GM21825 (cell line): ENCODE results near the gene TMEM151A.

Experiments
- ATAC-seq: cut with Tn5 transposase; IDR thresholded peaks from one replicate; pipeline ENCODE4 v1.9.1; 2021; ENCODE audit warnings: mild to moderate bottlenecking, moderate library complexity; ENCODE audit not compliant: unreplicated experiment

TMEM151A gene

GRCh38 chr11:66282468-66283455, 8.9 kb upstream of the TMEM151A start:
- ATAC-seq, result peak; percentile 54

DNA sequence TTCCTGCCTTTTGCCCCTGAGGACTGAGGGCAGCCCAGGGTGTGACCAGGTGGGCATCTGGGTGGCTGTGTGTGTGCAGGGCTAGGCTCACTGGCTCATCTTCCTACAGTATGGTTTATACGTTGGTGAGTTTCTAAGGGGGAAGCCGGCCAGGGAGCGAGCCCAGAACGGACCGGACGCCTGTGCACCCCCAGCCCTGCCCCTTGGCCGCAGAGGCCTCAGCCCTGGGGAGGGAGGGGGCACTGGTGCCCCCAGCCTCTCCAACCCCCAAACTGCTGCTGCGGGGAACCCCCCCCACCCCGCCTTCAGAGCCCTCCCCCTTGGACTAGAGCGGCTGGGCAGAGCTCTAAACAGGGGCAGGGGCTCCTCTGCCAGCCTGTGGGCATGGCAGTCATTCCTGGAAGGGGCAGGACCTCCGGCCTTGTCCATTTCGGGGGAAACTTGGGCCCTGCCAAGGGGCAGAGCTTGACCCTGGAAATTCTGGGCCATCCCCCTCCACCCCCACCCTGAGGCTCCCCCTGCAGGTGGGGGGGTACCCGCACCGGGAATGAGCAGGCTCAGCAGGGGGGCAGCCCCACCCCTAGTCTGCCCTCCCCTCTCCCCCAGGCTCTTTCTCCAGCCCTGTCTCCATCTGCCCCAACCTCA, 8.1 kb upstream of the TMEM151A start:
- ATAC-seq, result no peak

- no peak for ATAC-seq
Observed at GRCh38 chr11:66284526-66285078, 7.1 kb upstream of the TMEM151A start.

DNA sequence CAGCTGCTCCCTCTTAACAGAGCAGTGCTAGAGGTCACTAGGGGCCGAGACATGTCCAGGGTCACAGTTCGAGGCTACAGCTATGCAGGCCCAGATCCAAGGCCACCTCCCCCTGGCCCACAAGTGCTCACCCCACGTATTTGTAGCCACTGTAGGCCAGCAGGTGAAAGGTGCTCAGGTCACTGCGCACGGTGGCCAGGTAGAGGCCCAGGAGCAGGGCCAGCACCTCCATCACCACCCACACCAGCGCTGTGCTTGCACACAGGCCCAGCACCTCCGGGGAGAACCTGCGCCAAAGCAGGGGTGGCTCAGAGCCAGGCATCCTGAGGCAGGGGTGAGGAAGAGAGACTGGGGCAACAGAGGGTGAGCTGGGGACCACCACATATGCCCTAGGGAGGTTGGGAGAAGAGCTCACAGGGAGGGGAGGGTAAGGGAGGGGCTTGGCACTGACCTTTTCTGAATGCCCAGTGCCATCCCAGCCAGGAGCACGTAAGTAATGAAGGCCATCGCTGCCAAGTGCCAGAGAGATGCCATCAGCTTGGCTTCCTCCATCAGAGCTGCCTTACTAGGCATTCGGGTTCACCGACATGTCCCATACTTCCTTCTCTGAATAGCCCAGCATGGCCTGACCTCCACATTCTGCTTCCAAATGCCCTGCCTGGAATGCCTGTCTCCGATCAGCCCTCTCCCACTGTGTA, 6.3 kb upstream of the TMEM151A start:
- no peak for ATAC-seq

- ATAC-seq, result no peak
Observed at GRCh38 chr11:66286699-66287098, 5.0 kb upstream of the TMEM151A start.

DNA sequence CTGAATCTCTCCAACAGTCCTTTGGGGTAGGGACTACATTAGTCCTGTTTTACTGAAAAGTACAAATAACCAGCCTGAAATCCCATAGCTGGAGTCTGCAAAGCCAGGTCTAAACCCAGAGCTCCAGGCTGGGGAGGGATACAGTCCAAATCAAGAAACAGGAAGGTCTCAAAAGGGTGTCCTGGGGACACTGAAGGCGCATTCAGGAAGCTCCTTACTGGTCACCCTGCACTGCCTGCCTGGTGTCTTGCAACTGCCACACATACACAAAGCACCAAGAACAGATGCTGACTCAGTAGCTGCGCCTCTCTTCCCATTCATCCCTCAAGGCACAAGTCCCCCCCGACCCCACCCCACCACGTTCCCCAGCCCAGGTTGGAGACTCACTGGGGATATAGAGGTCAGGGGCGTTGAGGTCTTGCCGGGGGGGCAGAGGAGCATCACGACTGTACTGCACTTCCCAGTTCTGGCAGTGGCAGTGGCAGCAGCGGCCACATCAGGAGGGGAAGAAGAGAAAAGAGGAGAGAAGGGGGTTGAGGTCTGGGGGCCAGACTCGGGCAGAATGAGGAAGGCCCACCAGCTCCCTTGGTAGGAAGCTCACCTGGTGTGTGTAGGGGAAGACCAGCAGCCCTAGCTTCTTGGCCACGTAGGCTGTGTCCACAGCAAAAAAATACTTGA, 4.3 kb upstream of the TMEM151A start:
- no peak for ATAC-seq

DNA sequence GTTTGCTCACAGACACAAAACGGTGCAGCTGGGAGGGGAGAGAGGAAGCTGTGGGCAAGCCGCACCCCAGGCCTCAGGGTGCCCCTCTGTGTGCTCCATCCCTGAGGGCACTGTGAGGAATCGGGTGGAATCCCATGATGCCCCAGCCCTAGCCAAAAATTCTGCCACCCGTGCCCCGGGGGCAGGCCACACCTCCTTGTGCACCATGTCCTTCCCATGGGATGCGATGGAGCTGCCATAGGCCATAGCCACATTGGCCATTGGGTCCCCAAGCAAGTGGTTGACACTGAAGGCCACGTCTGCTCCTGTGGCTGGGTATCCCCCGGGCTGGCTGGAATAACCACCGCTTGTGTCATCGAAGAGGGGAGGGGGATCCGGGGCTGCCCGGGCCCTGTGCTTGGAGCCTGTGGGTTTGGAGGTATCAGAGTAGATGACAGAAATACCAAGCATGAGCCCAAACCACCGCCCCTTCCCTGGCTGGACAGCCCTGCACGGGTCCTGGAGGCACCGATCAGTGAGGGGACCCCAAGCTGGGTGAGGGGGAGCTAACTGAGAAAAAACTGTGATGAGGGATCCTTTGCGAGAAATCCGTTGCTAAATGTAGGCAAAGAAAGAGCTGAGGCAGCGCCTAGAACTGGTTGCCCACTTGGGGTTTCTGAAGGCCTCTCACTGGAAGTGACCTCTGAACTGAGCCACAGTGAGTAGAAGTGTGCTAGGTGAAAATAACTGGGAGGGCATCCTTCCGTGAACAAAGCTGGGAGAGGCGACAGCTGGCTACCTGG, 3.6 kb upstream of the TMEM151A start:
- ATAC-seq, result no peak

DNA sequence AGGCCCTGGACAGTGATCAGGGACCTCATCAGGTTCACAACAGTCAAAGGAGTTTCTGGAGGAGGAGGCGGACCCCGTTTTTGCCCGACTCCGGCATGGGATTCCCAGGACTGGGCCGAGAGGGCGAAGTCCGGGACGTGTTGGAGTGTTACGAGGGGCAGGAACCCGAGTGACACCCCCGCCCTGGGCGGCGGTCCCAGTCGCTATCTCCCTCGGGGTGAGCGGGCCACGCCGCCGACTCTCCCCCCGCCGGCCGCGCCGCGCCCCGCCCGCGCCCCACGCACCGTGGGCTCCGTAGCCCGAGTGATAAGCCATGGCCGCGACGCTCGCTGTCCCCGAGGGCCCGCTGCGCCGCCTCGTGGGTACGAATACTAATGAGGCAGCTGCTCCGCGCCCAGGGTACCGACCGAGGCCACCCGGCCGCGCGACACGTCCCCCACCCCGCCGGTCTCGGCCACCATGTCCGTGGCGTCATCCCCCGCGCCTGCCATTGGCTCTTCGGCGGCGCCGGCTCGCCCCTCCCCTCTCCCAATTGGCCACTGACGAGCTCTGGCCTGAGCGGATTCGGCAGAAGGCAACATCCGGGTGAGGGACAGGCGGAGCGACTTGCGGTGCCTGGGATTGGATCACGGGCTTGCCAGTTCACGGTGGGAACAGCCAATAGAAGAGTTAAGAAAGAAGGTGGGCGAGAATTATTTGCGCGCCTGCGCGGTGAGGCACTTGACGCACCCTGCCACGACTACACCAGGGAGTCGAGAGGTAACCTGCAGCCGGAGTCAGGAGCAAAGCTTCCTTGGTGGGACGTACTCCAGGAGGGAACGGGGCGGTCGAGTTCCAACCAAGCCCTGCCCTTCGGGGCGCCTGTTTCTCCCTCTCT, 2.8 kb upstream of the TMEM151A start, which contains the start of gene YIF1A:
YIF1A (minus strand) TSS at position 473 of the 877 bp plus-strand sequence; CDS start at position 315, 158 bp downstream.
- ATAC-seq, result peak; percentile 84

GRCh38 chr11:66289548-66290329, 2.0 kb upstream of the TMEM151A start:
- peak; percentile 40 for ATAC-seq

- no peak for ATAC-seq
Observed at GRCh38 chr11:66290330-66290621, 1.4 kb upstream of the TMEM151A start.

DNA sequence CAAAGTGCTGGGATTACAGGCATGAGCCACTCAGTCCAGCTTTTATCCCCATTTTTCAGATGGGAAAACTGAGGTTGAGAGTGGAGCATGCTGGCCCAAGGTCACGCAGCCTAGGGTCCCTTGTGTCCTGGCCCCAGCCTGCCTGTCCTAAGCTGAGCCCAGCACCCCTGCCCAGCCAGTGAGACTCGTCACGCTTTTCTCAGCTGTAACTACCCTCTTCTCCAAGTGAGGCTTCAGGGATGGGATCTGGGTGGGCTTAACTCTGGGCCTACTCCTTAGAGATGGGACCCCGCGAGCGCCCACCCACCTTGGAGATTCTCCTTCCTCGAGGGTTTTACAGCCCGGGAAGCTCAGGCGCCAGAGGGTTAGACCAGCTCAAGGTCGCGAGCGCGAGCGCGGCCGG, 390 bp upstream of the TMEM151A start:
- no peak for ATAC-seq

GRCh38 chr11:66292543-66293332, 1.0 kb downstream of the TMEM151A start:
- ATAC-seq, result no peak

DNA sequence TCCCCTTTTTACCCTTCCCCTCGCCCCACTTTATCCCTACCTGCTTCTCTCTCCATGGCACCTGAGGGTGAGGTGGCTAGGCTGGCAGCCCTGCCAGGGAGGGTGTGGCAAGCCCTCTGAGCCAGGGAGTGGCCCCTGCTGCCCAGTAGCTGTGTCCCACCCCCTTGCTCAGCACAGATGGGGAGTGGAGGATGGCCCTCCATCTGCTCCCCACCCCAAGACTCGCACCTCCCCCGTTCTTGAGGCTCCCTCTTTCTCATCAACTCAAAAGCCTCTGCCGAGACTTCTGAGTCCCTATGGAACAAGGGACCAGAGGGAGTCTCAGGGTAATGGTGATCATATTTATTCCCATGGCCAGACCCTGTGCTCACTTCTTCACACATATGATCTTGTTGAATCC, 1.7 kb downstream of the TMEM151A start:
- no peak for ATAC-seq

DNA sequence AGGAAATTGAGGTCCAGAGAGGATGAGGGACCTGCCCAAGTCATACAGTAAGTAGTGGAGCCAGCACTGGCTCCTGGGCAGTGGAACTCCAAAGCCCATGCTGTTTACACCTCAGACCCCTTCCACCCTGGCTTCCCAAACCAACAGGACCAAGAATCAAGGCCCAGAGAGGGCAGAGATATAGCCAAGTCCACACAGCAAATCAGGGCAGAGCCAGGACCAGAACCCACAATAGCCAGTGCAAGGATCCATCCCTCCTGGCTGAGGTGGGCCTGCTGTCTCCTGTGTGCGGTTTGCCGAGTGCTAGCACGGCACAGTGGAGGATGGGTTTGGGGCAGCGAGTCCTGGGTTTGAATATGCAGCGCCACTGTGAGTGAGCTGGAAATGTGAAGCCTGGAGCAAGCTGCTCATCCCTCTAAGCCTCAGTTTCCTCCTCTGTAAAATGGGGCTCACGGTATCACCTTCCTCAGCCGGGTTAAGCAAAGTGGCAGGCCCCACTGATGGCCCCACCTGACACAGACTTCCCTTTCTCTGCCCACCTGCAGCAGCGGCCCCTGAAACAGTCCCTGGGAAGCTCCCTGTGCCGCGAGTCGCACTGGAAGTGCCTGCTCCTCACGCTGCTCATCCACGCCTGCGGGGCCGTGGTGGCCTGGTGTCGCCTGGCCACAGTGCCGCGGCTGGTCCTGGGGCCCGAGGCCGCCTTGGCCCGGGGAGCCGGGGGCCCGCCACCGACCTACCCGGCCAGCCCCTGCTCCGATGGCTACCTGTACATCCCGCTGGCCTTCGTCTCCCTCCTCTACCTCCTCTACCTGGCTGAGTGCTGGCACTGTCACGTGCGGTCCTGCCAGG, 2.3 kb downstream of the TMEM151A start:
- ATAC-seq, result no peak

GRCh38 chr11:66294626-66295620, 3.2 kb downstream of the TMEM151A start:
- no peak for ATAC-seq
